ENCODE results near the gene GPATCH2.
A peak's percentile ranks its signal among the peaks of the same experiment; 100 is the strongest.

The GPATCH2 gene

DNA sequence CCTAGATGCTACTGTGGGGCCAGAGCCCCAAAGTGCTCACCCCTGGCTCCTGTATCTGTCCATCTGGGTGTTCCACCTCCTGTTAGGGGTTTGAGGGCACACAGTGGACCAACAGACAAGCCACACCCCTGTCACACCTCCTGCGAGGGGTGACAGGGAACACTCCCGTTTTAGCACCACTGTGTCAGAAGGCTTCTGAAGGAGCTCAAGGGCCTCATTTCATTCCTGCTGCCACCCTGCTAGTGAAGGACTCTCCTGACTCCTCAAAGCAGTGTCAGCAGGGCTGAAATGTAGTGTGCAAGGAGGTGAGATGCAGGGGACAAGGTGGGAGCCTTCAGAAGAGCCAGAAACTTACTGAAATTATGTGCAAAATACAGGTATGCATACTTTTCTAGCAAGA, 174.6 kb downstream of the GPATCH2 start:
- ATAC-seq (no peak), DNase-seq (ENCODE audit: low spot score in 2 of 2) (no peak)
- Mint-ChIP-seq H3K4me1 (no peaks in the 10 kb centered on the region), H3K9me3 (no peaks in the 10 kb centered on the region), H3K36me3 (no peaks in the 10 kb centered on the region), H3K4me3 (no peak overlapping the region), H3K27ac (no peak overlapping the region)

DNA sequence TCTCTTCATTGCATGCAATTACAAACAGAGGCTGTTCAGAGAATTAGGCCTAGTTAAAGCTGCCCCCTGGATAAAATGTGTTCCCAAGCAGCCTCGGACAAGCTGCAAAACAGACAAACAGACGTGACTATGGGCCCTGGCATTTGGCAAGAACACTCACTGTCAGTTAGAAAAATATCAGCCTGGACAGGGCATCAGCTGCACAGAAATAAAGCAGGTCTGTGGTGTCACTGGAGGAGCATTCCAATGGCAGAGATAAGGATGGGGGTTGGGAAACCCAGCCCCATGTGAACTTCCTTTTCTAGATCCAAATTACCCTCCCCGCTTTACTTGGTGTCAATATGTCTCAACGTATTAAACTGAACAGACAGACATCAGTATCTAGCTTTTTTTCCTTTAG, 177.1 kb downstream of the GPATCH2 start:
- no peak overlapping the region for H3K27ac Mint-ChIP-seq
- H3K4me1 Mint-ChIP-seq: no peaks in the 10 kb centered on the region
- peaks cover 4% of the 10 kb centered on the region for H3K36me3 Mint-ChIP-seq
- no peaks in the 10 kb centered on the region for H3K9me3 Mint-ChIP-seq
- DNase-seq (ENCODE audit: low spot score in 2 of 2): no peak
- H3K4me3 Mint-ChIP-seq: no peak overlapping the region
- ATAC-seq: no peak

DNA sequence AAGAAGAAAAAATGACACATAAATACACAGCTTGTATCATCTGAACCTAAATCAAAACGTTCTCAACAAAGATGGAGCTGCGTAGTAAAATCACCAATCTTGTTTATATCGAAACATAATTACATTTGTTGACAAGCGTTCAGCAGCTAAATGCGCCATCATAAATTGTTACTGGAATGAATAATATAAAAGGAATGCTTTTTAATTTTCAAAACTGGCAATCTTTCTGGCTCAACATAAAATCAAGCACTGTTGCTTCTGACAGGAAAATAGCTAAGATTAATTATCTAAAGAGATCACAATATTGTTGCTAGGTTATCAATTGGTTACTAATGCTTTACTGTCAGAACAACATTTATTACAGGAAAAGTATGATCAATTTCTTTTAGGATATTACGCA, 181.5 kb downstream of the GPATCH2 start:
- Mint-ChIP-seq H3K4me1 (no peaks in the 10 kb centered on the region), H3K9me3 (peaks cover 2% of the 10 kb centered on the region), H3K36me3 (peaks cover 22% of the 10 kb centered on the region), H3K27ac (no peak overlapping the region), H3K4me3 (no peak overlapping the region)
- no peak for ATAC-seq
- DNase-seq (ENCODE audit: low spot score in 2 of 2): no peak

DNA sequence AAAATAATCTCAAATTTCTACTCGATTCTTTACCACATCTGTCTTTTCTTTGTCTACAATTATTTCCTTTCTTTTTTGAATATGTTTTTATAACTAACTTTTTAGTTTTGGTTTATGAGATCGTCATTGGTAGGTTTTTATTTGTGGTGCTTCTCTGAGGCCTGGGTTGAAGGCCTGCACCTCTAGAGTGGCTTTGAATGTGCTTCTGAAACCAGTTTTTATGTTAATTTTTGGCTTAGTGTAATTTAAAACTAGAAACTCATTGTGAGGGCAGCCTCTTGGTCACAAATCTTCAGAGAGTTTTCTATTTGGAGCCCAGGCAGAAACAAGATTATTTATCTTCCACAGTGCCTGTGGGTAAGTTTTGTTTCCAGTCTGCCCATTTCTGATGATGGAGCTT, 187.0 kb downstream of the GPATCH2 start:
- H3K9me3 Mint-ChIP-seq: peaks cover 14% of the 10 kb centered on the region
- DNase-seq (ENCODE audit: low spot score in 2 of 2): no peak
- H3K36me3 Mint-ChIP-seq: peaks cover 21% of the 10 kb centered on the region
- no peak for ATAC-seq
- no peak overlapping the region for H3K4me3 Mint-ChIP-seq
- no peak overlapping the region for H3K27ac Mint-ChIP-seq
- no peaks in the 10 kb centered on the region for H3K4me1 Mint-ChIP-seq

DNA sequence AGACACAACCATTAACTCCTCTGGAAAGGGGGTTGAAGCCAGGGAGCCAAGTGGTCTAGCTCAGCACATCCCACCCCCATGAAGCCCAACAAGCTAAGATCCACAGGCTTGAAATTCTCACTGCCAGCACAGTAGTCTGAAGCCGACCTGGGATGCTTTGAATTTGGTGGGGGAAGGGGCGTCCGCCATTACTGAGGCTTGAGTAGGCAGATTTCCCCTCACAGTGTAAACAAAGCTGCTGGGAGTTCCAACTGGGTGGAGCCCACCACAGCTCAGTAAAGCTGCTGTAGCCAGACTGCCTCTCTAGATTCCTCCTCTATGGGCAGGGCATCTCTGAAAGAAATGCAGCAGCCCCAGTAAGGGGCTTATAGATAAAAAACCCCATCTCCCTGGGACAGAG, 193.5 kb downstream of the GPATCH2 start:
- Mint-ChIP-seq H3K36me3 (no peaks in the 10 kb centered on the region), H3K4me1 (no peaks in the 10 kb centered on the region), H3K27ac (no peak overlapping the region), H3K4me3 (no peak overlapping the region), H3K9me3 (peaks cover 10% of the 10 kb centered on the region)
- ATAC-seq (no peak), DNase-seq (ENCODE audit: low spot score in 2 of 2) (no peak)

DNA sequence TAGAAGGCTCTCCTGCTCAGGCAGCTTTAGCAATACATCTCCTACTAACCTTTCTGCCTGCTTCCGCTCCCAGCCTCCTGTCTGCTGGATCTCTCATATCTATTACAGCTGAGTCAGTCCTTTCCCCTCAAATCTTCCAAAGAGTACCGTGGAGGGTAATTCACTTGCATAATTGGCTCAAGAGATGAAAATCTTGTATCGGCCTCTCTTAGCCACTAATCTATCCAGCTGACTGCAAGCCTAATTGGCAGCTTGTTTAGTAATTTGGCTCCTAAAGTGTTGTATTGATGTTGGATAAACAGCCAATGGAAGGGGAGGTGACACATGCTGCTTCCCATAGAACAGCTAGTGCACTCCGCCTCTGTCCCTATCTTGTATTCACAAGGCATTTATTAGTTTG, 195.7 kb downstream of the GPATCH2 start:
- no peak overlapping the region for H3K27ac Mint-ChIP-seq
- H3K4me3 Mint-ChIP-seq: no peak overlapping the region
- no peak for ATAC-seq
- DNase-seq (ENCODE audit: low spot score in 2 of 2): no peak
- peaks cover 10% of the 10 kb centered on the region for H3K9me3 Mint-ChIP-seq
- no peaks in the 10 kb centered on the region for H3K36me3 Mint-ChIP-seq
- H3K4me1 Mint-ChIP-seq: no peaks in the 10 kb centered on the region

DNA sequence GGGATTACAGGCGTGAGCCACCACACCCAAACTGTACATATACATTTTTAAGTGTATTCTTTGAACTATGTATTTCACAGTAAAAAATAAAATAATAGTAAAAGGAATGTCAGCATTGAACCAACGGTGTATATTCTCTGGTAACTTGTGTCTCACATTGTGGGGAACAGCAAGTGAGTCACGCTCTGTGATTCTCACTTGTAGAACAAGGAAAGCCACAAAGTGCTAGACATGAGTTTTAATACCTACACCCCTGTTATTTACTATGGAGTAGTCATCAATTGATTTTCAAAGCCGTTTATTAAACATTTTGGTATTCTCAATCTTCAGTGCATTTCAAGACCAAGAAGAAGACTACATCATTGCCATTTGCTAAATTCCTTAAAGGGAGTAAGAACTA, 197.2 kb downstream of the GPATCH2 start:
- DNase-seq (ENCODE audit: low spot score in 2 of 2) (no peak), ATAC-seq (peak; percentile 87)
- no peak overlapping the region for H3K27ac Mint-ChIP-seq
- no peaks in the 10 kb centered on the region for H3K4me1 Mint-ChIP-seq
- H3K36me3 Mint-ChIP-seq: no peaks in the 10 kb centered on the region
- H3K9me3 Mint-ChIP-seq: peaks cover 3% of the 10 kb centered on the region
- no peak overlapping the region for H3K4me3 Mint-ChIP-seq

DNA sequence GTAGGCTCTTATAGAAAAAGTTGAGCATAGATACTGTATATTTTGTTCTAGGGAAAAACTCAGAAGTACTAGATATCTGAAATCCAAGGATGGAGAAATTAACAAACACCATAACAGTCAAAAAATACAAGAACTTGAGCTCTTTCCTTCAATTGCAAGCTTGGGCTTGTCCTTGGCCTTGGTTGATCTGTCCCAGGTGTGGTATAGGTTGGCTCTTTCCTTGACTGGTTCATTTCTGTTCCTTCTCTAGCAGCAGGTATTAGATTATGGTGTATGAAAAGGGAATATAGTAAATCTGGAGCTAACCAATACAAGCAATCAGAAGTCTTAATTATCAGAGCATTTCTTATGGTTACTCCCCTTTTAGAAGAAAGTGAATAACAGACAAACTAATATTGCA, 198.6 kb downstream of the GPATCH2 start:
- no peaks in the 10 kb centered on the region for H3K4me1 Mint-ChIP-seq
- no peak overlapping the region for H3K27ac Mint-ChIP-seq
- ATAC-seq (no peak), DNase-seq (ENCODE audit: low spot score in 2 of 2) (no peak)
- H3K36me3 Mint-ChIP-seq: no peaks in the 10 kb centered on the region
- no peaks in the 10 kb centered on the region for H3K9me3 Mint-ChIP-seq
- H3K4me3 Mint-ChIP-seq: no peak overlapping the region

DNA sequence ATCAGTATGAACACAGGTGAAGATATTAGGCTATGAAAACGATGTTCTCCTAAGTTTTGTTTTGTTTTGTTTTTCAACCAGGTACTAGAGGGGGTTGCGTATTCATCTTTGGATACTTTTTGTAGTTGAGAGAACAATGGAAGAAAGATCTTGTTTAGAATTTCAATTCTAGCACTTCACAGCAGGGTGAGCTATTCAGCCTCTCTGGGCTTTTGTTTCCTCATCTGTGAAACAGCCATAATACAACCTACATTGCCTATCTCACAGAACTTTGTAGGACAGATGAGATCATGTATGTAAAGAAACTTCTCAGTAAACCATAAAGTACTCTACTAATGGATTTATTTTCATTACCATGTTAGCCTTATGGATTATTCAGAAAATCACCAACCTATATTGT, 199.5 kb downstream of the GPATCH2 start:
- DNase-seq (ENCODE audit: low spot score in 2 of 2) (no peak), ATAC-seq (no peak)
- no peak overlapping the region for H3K4me3 Mint-ChIP-seq
- no peak overlapping the region for H3K27ac Mint-ChIP-seq
- H3K4me1 Mint-ChIP-seq: no peaks in the 10 kb centered on the region
- no peaks in the 10 kb centered on the region for H3K36me3 Mint-ChIP-seq
- no peaks in the 10 kb centered on the region for H3K9me3 Mint-ChIP-seq

DNA sequence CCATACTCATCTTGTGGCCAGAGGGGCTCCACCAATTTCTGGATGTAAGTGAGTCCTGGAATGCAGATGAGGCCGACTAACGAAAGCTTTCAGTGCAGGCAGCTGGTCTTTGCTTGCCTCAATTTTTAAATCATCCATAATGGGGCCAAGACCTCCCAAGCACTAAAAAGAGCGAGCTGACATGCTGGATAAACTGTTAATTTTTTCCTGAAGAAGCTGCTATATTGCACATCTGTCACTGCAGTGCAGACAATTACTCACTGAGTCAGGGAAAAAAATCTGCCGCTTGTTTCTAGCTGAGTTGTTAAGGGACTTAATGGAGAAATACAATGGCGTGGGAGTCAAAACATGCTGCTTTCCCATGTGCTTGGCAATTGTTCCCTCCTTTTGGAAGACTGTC, 205.5 kb downstream of the GPATCH2 start:
- H3K36me3 Mint-ChIP-seq: no peaks in the 10 kb centered on the region
- no peak overlapping the region for H3K27ac Mint-ChIP-seq
- H3K4me1 Mint-ChIP-seq: no peaks in the 10 kb centered on the region
- no peaks in the 10 kb centered on the region for H3K9me3 Mint-ChIP-seq
- H3K4me3 Mint-ChIP-seq: no peak overlapping the region
- DNase-seq (ENCODE audit: low spot score in 2 of 2): no peak
- ATAC-seq: no peak

DNA sequence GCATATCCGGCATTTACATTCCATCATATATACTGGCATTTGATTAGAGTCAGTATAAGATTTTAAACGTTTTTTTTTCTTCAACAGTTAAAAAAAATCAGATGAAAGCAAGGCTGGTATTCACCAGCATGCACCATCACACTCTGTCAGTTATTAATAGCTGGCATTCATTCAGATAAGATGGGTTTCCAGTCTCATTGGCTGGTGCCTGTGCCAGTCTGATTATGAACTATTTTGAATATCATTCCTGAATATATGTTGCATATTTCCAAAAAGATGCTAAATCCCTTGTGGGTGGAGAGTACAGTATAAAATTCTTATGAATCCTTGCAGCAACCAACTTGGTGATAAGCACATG, 211.7 kb downstream of the GPATCH2 start:
- Mint-ChIP-seq H3K4me1 (no peaks in the 10 kb centered on the region), H3K9me3 (no peaks in the 10 kb centered on the region), H3K36me3 (no peaks in the 10 kb centered on the region), H3K4me3 (no peak overlapping the region), H3K27ac (no peak overlapping the region)
- DNase-seq (ENCODE audit: low spot score in 2 of 2): no peak
- no peak for ATAC-seq

DNA sequence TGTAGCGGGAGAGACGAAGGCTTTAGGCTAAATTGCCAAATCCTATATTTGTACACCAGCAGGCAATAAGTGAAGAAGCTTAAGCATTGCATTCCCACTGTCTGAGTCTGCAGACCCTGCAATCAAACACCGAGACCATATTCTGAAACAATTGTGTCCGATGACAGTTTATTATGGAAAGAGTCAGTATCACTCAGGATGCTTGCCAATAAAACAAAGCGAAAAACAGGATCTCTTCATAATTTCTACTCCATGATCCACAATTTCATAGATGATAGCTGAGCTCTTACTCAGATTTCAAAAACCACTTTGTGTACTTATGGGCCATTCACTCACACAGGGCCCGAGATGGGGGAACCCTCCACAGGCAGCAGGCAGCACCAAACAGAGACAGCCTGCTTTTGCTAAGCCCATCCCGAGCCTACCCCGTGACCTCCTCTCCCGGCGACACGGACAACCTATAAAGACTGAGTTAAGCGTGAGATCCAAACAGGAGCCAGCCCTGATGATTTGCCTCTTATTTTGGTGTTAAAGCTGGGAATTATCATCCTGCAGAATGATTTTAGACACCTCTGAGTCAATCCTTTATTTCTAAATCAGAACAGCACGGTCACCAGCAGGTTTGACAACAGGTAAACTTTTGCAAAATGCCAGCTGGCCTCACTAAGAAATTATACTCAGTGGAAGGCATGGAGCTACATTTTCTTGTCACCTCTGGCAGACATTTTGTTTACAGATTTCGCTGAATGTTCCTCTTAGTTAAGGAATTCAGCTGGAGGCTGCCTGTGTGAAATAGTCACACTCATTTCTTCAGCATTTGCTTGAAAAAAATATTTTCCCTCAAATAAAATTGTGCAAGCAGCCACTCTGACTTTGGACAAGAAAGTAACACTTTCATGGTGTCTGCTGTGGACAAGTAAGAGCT, 212.4 kb downstream of the GPATCH2 start:
- Mint-ChIP-seq H3K36me3 (no peaks in the 10 kb centered on the region), H3K4me3 (no peak overlapping the region), H3K27ac (no peak overlapping the region), H3K9me3 (no peaks in the 10 kb centered on the region), H3K4me1 (no peaks in the 10 kb centered on the region)
- ATAC-seq: no peak
- no peak for DNase-seq (ENCODE audit: low spot score in 2 of 2)

DNA sequence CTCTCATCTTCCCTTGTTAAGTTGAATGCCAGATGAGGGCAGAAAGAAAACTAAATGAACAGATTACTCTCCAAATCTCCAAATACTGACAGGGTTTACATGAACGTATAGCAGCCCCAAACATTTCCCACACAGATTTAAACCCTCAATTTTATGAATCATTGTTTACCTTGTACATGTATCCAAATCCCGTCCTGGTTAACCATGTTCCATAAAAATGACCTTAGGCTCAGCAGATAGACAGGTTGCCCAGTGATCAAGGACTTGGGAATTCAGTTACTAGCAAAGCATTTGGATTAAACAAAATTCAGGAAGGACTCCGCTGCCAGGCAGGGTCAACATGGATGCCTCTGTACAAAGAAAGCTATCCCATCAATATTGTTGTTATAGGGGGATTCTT, 213.5 kb downstream of the GPATCH2 start:
- Mint-ChIP-seq H3K36me3 (no peaks in the 10 kb centered on the region), H3K27ac (no peak overlapping the region), H3K4me3 (no peak overlapping the region), H3K4me1 (no peaks in the 10 kb centered on the region), H3K9me3 (no peaks in the 10 kb centered on the region)
- no peak for DNase-seq (ENCODE audit: low spot score in 2 of 2)
- ATAC-seq: no peak

DNA sequence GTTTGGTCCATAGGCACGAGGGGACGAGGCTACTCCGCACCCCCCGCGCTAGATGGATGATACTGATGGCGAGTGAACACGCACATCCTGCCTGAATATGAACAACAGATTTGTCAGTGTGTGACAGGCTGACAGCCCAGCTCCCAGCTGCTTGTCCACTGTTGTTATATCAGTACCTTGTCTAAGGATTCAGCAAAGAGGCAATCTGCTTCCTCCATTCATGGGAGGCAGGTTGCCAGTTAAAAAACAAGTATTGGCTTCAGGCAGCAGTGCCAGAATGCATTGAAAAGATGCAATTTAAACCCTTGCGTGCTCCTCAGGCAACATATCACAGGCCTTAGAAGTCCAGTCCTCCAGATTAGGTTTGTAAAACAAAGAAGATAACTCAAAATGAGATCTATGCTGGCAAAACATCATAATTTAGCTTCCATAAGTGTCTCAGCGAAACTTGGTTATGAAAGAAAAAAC, 223.3 kb downstream of the GPATCH2 start:
- DNase-seq (ENCODE audit: low spot score in 2 of 2) (no peak), ATAC-seq (no peak)
- no peak overlapping the region for H3K4me3 Mint-ChIP-seq
- no peaks in the 10 kb centered on the region for H3K4me1 Mint-ChIP-seq
- H3K27ac Mint-ChIP-seq: no peak overlapping the region
- H3K9me3 Mint-ChIP-seq: peaks cover 2% of the 10 kb centered on the region
- H3K36me3 Mint-ChIP-seq: no peaks in the 10 kb centered on the region

DNA sequence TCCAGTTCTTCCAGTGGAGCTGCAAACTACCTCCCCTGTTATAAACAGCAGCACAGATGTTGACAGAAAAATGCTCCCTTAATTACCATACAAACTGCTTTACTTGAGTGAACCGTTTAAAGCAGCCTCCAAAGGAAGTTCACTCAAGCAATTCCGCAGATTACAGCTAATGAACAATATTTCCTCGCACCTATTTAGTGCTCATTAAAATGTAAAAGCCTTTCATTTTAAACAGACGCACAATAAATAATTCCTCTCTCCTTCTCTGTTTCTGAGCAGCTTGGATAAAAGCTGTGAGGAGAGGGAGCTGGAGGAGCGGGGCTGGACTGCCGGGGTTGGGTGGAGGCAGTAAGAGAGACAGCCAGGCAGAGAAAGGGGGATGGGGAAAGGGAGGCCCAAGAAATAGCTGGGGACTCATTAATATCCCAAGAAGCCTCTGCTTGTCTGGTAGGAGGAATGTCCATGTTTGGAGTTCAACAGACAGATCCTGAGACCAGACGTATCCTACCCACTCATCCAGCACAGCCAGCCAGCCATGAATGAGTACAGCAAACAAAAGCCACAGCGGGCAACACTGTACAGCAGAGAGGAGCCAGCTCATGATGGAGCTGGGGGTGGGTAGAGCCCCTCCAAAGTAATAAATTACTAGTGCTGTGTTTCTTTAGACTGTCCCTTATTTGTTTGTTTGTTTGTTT, 227.7 kb downstream of the GPATCH2 start:
- no peak overlapping the region for H3K27ac Mint-ChIP-seq
- ATAC-seq (no peak), DNase-seq (ENCODE audit: low spot score in 2 of 2) (no peak)
- H3K4me1 Mint-ChIP-seq: no peaks in the 10 kb centered on the region
- peaks cover 2% of the 10 kb centered on the region for H3K9me3 Mint-ChIP-seq
- no peaks in the 10 kb centered on the region for H3K36me3 Mint-ChIP-seq
- no peak overlapping the region for H3K4me3 Mint-ChIP-seq

DNA sequence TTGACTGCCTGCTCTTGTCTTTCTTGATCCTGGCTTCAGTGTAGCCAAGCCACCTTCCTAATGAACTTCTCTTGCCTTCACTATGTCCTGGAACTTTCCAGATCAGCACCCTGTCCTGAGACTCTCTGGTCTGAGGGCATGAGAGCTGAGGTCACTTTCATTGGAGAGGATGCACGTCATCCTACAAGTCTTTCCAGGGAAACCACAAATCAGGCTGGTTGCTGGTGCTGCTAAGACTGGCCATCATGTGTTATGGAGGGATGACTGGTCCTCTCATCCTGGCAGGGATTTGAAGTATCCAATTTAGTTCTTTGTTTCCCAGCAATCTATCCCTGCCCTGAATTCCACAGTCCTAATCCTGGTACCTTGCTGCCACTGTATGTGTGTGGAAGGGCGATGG, 228.6 kb downstream of the GPATCH2 start:
- no peaks in the 10 kb centered on the region for H3K36me3 Mint-ChIP-seq
- ATAC-seq (no peak), DNase-seq (ENCODE audit: low spot score in 2 of 2) (no peak)
- no peak overlapping the region for H3K27ac Mint-ChIP-seq
- H3K9me3 Mint-ChIP-seq: peaks cover 2% of the 10 kb centered on the region
- no peak overlapping the region for H3K4me3 Mint-ChIP-seq
- H3K4me1 Mint-ChIP-seq: no peaks in the 10 kb centered on the region
